ENCODE results near the gene PPP3CA. TPM values are rescaled to one million over a fixed set of nuclear protein-coding genes. Genes with fewer than 3 reads are reported as not detected.

Gene PPP3CA
- total and polyA plus RNA-seq, 7 donors: 11.8 to 47.7 (median 26.2) TPM

DNA sequence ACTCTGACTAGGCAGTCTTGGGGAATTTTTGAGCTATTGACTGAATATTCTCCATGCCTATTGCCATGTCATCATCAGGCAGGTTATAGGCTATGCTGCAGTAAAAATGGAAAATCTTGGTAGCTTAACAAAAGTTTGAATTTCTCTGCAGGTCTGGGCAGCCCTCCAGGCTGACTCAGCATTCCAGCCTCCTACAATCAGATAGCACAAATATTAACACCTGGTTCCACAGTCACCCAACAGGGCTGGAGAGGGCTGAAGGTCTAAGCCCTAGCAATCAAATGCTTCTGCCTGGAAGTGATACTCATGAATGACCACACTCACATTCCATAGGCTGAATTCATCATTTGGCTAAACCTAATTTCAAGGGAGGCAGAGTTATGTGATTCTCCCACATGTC is 9.6 kb upstream of the PPP3CA start:
- H3K27me3 ChIP-seq: no peaks in the 10 kb centered on the region
- H3K4me3 ChIP-seq: no peak overlapping the region
- H3K4me1 ChIP-seq: peaks cover 0 to 13% (median 9%) of the 10 kb centered on the region in 4 donors
- DNase-seq: no peak
- no peak overlapping the region for H3K27ac ChIP-seq
- intact Hi-C loops (cut with DNase I): no loop called here
- TF ChIP-seq POLR2AphosphoS5 (IDR thresholded peaks at IDR 0.05) (no peak), POLR2A (IDR thresholded peaks at IDR 0.05) (no peak), EP300 (IDR thresholded peaks at IDR 0.05) (no peak)
- TF ChIP-seq, protein P1, sequence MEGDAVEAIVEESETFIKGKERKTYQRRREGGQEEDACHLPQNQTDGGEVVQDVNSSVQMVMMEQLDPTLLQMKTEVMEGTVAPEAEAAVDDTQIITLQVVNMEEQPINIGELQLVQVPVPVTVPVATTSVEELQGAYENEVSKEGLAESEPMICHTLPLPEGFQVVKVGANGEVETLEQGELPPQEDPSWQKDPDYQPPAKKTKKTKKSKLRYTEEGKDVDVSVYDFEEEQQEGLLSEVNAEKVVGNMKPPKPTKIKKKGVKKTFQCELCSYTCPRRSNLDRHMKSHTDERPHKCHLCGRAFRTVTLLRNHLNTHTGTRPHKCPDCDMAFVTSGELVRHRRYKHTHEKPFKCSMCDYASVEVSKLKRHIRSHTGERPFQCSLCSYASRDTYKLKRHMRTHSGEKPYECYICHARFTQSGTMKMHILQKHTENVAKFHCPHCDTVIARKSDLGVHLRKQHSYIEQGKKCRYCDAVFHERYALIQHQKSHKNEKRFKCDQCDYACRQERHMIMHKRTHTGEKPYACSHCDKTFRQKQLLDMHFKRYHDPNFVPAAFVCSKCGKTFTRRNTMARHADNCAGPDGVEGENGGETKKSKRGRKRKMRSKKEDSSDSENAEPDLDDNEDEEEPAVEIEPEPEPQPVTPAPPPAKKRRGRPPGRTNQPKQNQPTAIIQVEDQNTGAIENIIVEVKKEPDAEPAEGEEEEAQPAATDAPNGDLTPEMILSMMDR (IDR thresholded peaks at IDR 0.05): no peak
- H3K9me3 ChIP-seq: no peaks in the 10 kb centered on the region
- H3K36me3 ChIP-seq: no peaks in the 10 kb centered on the region

DNA sequence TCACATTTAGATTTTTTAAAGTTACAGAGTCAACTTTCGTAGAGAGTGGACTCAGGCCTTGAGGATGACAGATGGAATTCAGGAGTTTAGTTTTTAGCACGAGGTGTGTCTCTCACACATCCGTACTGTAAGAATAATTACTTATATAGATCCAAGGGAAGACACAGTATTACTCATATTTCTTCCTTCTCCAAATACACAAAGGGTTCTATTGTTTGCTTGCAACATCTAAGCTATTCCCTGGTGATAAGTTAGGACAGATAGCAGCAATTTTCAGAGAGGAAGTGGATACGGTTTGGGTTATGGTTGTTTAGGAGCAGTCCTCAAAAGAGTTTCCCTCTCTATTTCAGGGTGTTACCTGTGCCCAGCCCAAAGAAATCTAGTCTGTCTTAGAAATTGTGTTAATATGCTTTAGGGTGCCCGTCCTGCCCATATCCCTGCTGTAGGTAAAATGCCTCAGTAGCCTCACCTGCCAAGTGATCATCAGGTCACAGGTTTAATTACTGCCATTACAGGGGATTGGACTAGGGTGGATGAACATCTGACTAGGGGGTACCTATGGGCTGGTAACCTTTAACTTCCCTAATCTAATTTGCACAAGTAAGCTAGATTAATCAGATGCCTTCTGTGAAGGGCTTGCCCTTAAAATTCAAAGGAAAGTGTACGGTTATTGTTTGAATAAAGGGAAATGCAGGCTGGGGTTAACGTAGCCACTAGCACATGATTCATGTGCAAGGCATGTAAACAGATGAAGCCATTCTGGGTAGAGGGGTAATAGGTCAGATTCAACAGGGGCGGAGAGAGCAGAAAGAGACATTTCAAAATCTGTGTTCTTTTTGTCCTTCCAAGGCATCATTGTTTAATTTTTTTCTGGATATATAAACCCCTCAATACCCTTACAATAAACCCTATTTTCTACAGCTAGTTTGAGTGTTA is 8.7 kb upstream of the PPP3CA start:
- no peak for TF ChIP-seq POLR2AphosphoS5 (IDR thresholded peaks at IDR 0.05)
- TF ChIP-seq POLR2A (IDR thresholded peaks at IDR 0.05): no peak
- TF ChIP-seq, protein P1 (IDR thresholded peaks at IDR 0.05): no peak
- TF ChIP-seq EP300 (IDR thresholded peaks at IDR 0.05): no peak
- no peaks in the 10 kb centered on the region for H3K36me3 ChIP-seq
- H3K4me1 ChIP-seq: peaks cover 0 to 13% (median 9%) of the 10 kb centered on the region in 4 donors
- intact Hi-C loops (cut with DNase I): no loop called here
- no peaks in the 10 kb centered on the region for H3K27me3 ChIP-seq
- H3K4me3 ChIP-seq: no peak overlapping the region
- H3K27ac ChIP-seq: no peak overlapping the region
- no peaks in the 10 kb centered on the region for H3K9me3 ChIP-seq
- no peak for DNase-seq
- WGBS, 2 donors: 23 to 62% methylated on average over 8 of the region's 8 CpGs

DNA sequence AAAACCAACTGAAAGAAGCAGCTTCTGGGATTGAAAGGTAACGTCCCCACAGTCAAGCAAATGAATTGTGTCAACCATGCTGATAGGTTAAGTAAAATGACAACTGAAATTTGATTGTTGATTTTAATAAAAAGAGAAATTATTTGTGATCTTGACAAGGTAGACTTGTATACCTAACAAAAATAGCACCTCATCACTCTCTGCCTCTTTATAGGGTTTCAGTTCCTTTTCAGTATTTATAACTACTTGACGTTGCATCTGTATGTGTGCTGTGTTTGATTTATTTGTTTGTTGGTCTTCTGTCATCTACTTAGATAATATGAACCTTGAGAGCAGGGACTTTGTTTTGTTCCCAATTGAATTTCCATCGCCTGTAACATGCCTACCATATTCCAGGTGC is 7.9 kb upstream of the PPP3CA start:
- WGBS, 2 donors: 66 to 73% methylated on average over 3 of the region's 3 CpGs
- Histone ChIP-seq H3K36me3 (no peaks in the 10 kb centered on the region), H3K4me1 (peaks cover 0 to 13% (median 9%) of the 10 kb centered on the region in 4 donors), H3K4me3 (no peak overlapping the region), H3K27ac (no peak overlapping the region), H3K9me3 (no peaks in the 10 kb centered on the region), H3K27me3 (no peaks in the 10 kb centered on the region)
- intact Hi-C loops (cut with DNase I): no loop called here
- DNase-seq: no peak
- TF ChIP-seq EP300 (IDR thresholded peaks at IDR 0.05): no peak
- TF ChIP-seq, protein P1 (IDR thresholded peaks at IDR 0.05): no peak

DNA sequence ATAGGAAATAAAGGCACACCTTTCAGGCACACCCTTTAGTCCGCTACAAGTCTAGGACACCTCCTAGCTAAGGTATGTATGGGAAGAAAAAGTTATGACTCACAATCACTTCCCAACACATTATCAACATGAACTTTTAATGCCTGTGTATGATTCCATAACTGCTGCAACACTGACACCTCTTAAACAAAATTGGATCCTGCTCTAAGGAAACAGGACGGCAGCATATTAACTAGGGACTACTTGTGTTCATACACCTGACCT is 2.4 kb upstream of the PPP3CA start:
- WGBS, 2 donors: 17 to 74% methylated on average over 2 of the region's 2 CpGs
- H3K27ac ChIP-seq: peak overlapping the region in 1 of 4 donors; percentile 97
- no peak overlapping the region for H3K4me3 ChIP-seq
- intact Hi-C loops (cut with DNase I): loop anchor here (5.0 to 10.0 kb wide), 4 partner anchors 172 to 1785 kb away; partner anchors contain the start of genes H2AZ1 and TRMT10A
- peaks cover 0 to 23% (median 18%) of the 10 kb centered on the region in 4 donors for H3K4me1 ChIP-seq
- TF ChIP-seq EP300 (IDR thresholded peaks at IDR 0.05) (no peak), POLR2AphosphoS5 (IDR thresholded peaks at IDR 0.05) (no peak), POLR2A (IDR thresholded peaks at IDR 0.05) (no peak)
- TF ChIP-seq, protein P1 (IDR thresholded peaks at IDR 0.05): no peak
- no peaks in the 10 kb centered on the region for H3K9me3 ChIP-seq
- H3K27me3 ChIP-seq: no peaks in the 10 kb centered on the region
- no peaks in the 10 kb centered on the region for H3K36me3 ChIP-seq
- no peak for DNase-seq
